Keratinocyte (primary cell): ENCODE data around the gene ALOX5.

Experiments
- EZH2 ChIP-seq: IDR thresholded peaks from one replicate; pipeline ENCODE4 v1.6.1; 2012; ENCODE audit warnings: inconsistent platforms, mild to moderate bottlenecking, low read length, moderate library complexity
- TF ChIP-seq, protein P1 (sequence below), 3 experiments: IDR thresholded peaks in 1 of 3; conservative IDR thresholded peaks in 1 of 3; optimal IDR thresholded peaks in 1 of 3; 2 replicates in 2 of 3; 3 replicates in 1 of 3; pipeline versions ENCODE3 to v1.5.1; 2011; ENCODE audit warnings: low read length in 3 of 3, mild to moderate bottlenecking in 3 of 3, moderate library complexity in 2 of 3, control low read depth in 1 of 3, inconsistent platforms in 1 of 3; ENCODE audit not compliant: insufficient read depth in 2 of 3; ENCODE audit errors: extremely low read depth in 1 of 3

DNA sequence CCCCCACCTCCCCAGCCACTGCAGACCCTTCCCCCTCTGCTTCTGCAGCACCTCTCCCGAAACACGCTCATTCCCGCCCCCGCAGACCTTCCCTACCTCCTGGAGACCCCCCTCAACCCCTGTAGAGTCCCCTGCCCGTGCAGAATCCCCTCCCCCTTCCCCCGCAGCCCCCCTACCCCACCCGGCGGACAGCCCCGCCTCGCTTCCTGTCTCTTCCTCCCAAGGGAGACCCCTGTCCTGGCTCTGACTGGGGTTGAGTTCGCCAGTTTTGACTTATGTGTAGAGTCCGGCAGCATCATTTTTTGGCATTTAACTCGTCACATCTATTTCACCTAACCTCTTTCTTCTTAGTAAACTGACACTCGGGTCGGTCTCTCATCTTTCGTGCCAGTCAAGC lies 54.0 kb downstream of the ALOX5 start:
- TF ChIP-seq, protein P1, sequence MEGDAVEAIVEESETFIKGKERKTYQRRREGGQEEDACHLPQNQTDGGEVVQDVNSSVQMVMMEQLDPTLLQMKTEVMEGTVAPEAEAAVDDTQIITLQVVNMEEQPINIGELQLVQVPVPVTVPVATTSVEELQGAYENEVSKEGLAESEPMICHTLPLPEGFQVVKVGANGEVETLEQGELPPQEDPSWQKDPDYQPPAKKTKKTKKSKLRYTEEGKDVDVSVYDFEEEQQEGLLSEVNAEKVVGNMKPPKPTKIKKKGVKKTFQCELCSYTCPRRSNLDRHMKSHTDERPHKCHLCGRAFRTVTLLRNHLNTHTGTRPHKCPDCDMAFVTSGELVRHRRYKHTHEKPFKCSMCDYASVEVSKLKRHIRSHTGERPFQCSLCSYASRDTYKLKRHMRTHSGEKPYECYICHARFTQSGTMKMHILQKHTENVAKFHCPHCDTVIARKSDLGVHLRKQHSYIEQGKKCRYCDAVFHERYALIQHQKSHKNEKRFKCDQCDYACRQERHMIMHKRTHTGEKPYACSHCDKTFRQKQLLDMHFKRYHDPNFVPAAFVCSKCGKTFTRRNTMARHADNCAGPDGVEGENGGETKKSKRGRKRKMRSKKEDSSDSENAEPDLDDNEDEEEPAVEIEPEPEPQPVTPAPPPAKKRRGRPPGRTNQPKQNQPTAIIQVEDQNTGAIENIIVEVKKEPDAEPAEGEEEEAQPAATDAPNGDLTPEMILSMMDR (optimal IDR thresholded peaks at IDR 0.05 in 1 of 3, IDR thresholded peaks at IDR 0.05 in 1 of 3, conservative IDR thresholded peaks at IDR 0.05 in 1 of 3; ENCODE audit: extremely low read depth in 1 of 3, insufficient read depth in 2 of 3, low read length in 3 of 3), result no peak
- TF ChIP-seq EZH2, result no peak
